ENCODE data around the gene PAX2. TPM values are rescaled to one million over a fixed set of nuclear protein-coding genes. Genes with fewer than 3 reads are reported as not detected.

Gene PAX2
- total RNA-seq, 1 experiment from 2014 or later = 2.1 TPM

DNA sequence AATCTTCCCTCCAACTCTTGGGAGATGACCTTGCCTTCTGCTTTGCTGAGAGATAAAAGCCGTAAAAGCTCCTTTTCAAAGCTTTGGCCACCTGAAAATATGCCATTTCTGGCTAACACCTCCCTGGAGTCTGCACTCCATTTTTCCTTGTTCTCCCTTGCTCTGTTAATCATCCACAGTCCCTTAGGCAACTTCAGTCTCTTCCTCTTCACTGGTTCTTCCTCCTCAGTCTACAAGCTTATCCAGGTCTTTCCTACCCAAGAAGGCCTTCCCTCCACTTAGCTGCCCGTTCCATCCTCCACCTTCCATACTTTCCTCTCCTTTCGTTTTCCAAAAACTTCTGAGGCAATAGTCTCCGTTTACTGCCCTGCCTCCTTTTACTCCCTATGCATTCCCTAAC, 30.5 kb downstream of the PAX2 start:
- Histone ChIP-seq H3K36me3 (no peaks in the 10 kb centered on the region), H3K27me3 (no peaks in the 10 kb centered on the region; the same call in 1 of the 2 replicates), H3K9me3 (replicated peaks) (no peaks in the 10 kb centered on the region), H3K27ac (no peak overlapping the region), H3K4me3 (no peak overlapping the region), H3K4me1 (no peaks in the 10 kb centered on the region)
- DNase-seq = no peak

DNA sequence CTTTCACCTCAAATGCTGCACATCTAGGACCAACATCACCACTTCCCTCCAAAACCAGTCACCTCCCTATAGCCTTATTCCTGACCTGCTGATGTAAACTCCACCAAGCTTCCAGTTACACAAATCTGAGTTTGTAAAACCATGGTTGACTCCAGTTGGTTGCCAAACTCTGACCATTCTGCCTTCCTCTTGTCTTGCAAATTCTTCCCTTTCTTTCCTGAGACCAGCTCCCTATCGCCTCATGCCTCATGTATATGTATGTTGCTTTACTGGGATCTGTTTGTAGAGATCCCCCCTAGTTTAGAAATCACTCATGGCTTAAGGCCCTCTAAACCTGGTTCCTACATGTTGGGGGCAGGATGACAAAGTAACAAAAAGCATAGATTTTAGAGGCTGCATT, 31.3 kb downstream of the PAX2 start:
- Histone ChIP-seq H3K27ac (no peak overlapping the region), H3K9me3 (replicated peaks) (no peaks in the 10 kb centered on the region), H3K36me3 (no peaks in the 10 kb centered on the region), H3K4me3 (no peak overlapping the region), H3K27me3 (no peaks in the 10 kb centered on the region; the same call in 1 of the 2 replicates), H3K4me1 (no peaks in the 10 kb centered on the region)
- no peak for DNase-seq

GRCh38 chr10:100779329-100779728, 33.9 kb downstream of the PAX2 start:
- H3K27ac ChIP-seq = no peak overlapping the region
- no peak for DNase-seq
- H3K4me1 ChIP-seq = no peaks in the 10 kb centered on the region
- no peaks in the 10 kb centered on the region; the same call in 1 of the 2 replicates for H3K27me3 ChIP-seq
- no peaks in the 10 kb centered on the region for H3K9me3 ChIP-seq (replicated peaks)
- H3K36me3 ChIP-seq = no peaks in the 10 kb centered on the region
- no peak overlapping the region for H3K4me3 ChIP-seq

- Histone ChIP-seq H3K4me1 (no peaks in the 10 kb centered on the region), H3K9me3 (replicated peaks) (no peaks in the 10 kb centered on the region), H3K36me3 (no peaks in the 10 kb centered on the region), H3K4me3 (no peak overlapping the region), H3K27ac (no peak overlapping the region), H3K27me3 (no peaks in the 10 kb centered on the region; the same call in 1 of the 2 replicates)
- no peak for DNase-seq
Observed at GRCh38 chr10:100780324-100780723, 34.9 kb downstream of the PAX2 start.

GRCh38 chr10:100781145-100781665, 35.8 kb downstream of the PAX2 start:
- H3K9me3 ChIP-seq (replicated peaks) = no peaks in the 10 kb centered on the region
- no peak overlapping the region for H3K27ac ChIP-seq
- no peaks in the 10 kb centered on the region for H3K36me3 ChIP-seq
- H3K4me3 ChIP-seq = no peak overlapping the region
- H3K27me3 ChIP-seq = no peaks in the 10 kb centered on the region; the same call in 1 of the 2 replicates
- no peaks in the 10 kb centered on the region for H3K4me1 ChIP-seq
- no peak for DNase-seq

GRCh38 chr10:100782461-100783244, 37.3 kb downstream of the PAX2 start:
- Histone ChIP-seq H3K27me3 (no peaks in the 10 kb centered on the region), H3K4me1 (no peaks in the 10 kb centered on the region), H3K9me3 (replicated peaks) (no peaks in the 10 kb centered on the region), H3K27ac (no peak overlapping the region), H3K4me3 (no peak overlapping the region), H3K36me3 (no peaks in the 10 kb centered on the region)
- DNase-seq = no peak

- H3K27me3 ChIP-seq = no peaks in the 10 kb centered on the region
- no peaks in the 10 kb centered on the region for H3K36me3 ChIP-seq
- no peak overlapping the region for H3K27ac ChIP-seq
Observed at GRCh38 chr10:100784126-100784525, 38.7 kb downstream of the PAX2 start.

DNA sequence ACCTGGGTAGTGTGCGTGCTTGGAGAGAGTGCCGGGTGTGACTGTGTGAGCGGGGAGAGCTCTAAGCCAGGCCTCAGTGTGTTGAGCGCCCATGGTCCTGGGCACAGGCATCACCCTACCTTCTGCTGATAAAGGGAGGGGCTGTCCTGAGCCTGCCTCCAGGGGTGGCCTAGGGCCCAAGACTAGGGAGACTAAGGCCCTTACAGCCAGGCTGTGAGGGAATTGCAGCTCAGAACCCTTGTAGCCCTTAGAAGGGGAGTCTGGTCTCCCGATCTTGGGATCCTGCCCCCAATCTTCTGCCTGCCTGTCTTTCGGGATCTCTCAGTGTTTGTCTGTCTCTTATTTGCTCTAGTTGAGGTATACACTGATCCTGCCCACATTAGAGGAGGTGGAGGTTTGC, 41.2 kb downstream of the PAX2 start:
- no peaks in the 10 kb centered on the region for H3K4me1 ChIP-seq
- H3K4me3 ChIP-seq = no peak overlapping the region
- no peak overlapping the region for H3K27ac ChIP-seq
- no peaks in the 10 kb centered on the region for H3K27me3 ChIP-seq
- H3K9me3 ChIP-seq (replicated peaks) = no peaks in the 10 kb centered on the region
- no peak for DNase-seq
- no peaks in the 10 kb centered on the region for H3K36me3 ChIP-seq

More at GRCh38 chr10:100784126-100784525, 38.7 kb downstream of the PAX2 start:
- H3K4me3 ChIP-seq = no peak overlapping the region
- no peak for DNase-seq
- no peaks in the 10 kb centered on the region for H3K4me1 ChIP-seq
- no peaks in the 10 kb centered on the region for H3K9me3 ChIP-seq (replicated peaks)

GRCh38 chr10:100788002-100788903, 42.9 kb downstream of the PAX2 start:
- Histone ChIP-seq H3K4me3 (no peak overlapping the region), H3K4me1 (no peaks in the 10 kb centered on the region), H3K27me3 (no peaks in the 10 kb centered on the region), H3K9me3 (replicated peaks) (no peaks in the 10 kb centered on the region), H3K27ac (no peak overlapping the region), H3K36me3 (no peaks in the 10 kb centered on the region)
- DNase-seq = no peak

DNA sequence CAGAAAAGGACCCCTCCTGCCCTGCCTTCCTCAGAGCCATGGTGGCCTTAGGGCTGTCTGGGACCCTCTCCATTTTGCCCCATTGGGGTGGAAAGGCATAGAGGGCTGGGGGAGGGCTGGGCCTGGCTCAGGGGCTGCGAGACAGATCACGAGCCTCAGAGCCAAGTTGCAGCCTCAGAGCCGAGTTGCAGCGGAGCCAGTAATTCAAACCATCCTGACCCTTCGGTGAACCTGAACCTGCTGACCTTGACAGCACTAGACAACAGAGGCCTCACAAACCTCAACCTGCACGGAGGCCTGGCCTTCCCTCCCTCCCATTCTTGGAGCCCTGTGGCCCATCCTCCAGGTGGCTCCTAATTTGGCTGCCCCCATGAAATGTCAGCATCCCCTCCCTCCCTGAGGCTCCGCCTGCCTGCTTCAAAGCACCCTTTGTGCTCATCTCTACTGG, 45.4 kb downstream of the PAX2 start:
- H3K9me3 ChIP-seq (replicated peaks) = no peaks in the 10 kb centered on the region
- no peak overlapping the region for H3K27ac ChIP-seq
- no peaks in the 10 kb centered on the region for H3K36me3 ChIP-seq
- H3K4me3 ChIP-seq = no peak overlapping the region
- H3K4me1 ChIP-seq = no peaks in the 10 kb centered on the region
- no peak for DNase-seq
- H3K27me3 ChIP-seq = no peaks in the 10 kb centered on the region

GRCh38 chr10:100791369-100792058, 46.1 kb downstream of the PAX2 start:
- no peak overlapping the region for H3K27ac ChIP-seq
- no peaks in the 10 kb centered on the region for H3K36me3 ChIP-seq
- H3K27me3 ChIP-seq = no peaks in the 10 kb centered on the region
- DNase-seq = no peak
- H3K4me3 ChIP-seq = no peak overlapping the region
- H3K9me3 ChIP-seq (replicated peaks) = no peaks in the 10 kb centered on the region
- no peaks in the 10 kb centered on the region for H3K4me1 ChIP-seq

- DNase-seq = no peak
- no peaks in the 10 kb centered on the region for H3K9me3 ChIP-seq (replicated peaks)
- no peak overlapping the region for H3K27ac ChIP-seq
- no peaks in the 10 kb centered on the region for H3K27me3 ChIP-seq
- no peaks in the 10 kb centered on the region for H3K36me3 ChIP-seq
- H3K4me3 ChIP-seq = no peak overlapping the region
- no peaks in the 10 kb centered on the region for H3K4me1 ChIP-seq
Observed at GRCh38 chr10:100792574-100792973, 47.2 kb downstream of the PAX2 start.

GRCh38 chr10:100793055-100793454, 47.7 kb downstream of the PAX2 start:
- no peaks in the 10 kb centered on the region for H3K27me3 ChIP-seq
- no peaks in the 10 kb centered on the region for H3K4me1 ChIP-seq
- H3K27ac ChIP-seq = no peak overlapping the region
- H3K9me3 ChIP-seq (replicated peaks) = no peaks in the 10 kb centered on the region
- no peak for DNase-seq
- no peaks in the 10 kb centered on the region for H3K36me3 ChIP-seq
- H3K4me3 ChIP-seq = no peak overlapping the region

DNA sequence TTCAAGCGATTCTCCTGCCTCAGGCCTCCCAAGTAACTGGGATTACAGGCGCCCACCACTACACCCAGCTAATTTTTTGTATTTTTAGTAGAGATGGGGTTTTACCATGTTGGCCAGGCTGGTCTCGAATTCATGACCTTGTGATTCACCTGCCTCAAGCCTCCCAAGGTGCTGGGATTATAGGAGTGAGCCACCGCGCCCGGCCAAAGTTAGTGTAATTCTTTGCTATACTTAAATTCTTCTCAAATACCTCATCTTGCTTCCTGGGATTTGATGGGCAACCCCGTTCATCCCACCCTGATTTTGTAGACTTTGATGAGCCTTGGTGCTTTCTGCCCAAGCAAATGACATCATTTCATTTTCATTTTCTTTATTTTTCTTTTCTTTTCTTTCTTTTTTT, 54.5 kb downstream of the PAX2 start:
- no peaks in the 10 kb centered on the region for H3K9me3 ChIP-seq (replicated peaks)
- no peak overlapping the region for H3K27ac ChIP-seq
- H3K36me3 ChIP-seq = no peaks in the 10 kb centered on the region
- H3K4me3 ChIP-seq = no peak overlapping the region
- H3K27me3 ChIP-seq = no peaks in the 10 kb centered on the region
- DNase-seq = no peak
- peaks cover 23% of the 10 kb centered on the region for H3K4me1 ChIP-seq
